Amygdala (tissue), 56 donors: ENCODE data around the gene LOXL1.

ENCODE experiments used
- DNase-seq, 56 donors: peaks; one replicate each; lab custom pipeline; 2025; lab: John Stamatoyannopoulos, UW

Gene LOXL1

GRCh38 chr15:73899197-73900094, 26.8 kb upstream of the LOXL1 start:
- DNase-seq: no peak

DNA sequence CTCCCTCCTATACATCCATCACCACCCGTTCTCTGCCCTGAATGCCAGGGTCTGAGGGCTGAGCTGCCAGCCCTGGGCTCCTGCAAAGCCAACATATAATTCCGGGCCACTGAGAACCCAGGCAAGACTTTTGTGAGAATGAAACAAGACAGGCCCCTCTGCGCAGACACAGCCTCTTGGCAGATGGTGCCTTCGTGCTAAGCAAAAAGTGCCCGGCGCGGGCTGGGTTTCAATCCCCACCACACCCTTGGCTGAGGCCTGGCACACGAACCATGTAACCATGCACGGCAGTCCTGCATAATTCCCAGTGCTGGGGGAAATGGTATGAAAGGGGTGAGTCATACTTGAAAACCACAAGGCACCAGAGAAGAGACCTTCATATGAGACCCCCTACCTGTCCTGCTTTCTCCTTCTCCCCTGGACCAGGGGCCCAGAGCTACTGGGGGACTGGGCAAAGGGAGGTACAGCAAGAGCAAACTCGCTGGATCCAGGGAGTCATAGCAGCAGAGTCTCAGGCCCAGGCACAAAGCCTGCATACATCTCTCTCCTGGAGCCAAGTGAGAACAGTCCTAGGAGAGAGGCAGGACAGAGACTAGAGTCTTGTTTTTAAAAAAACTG, 26.1 kb upstream of the LOXL1 start:
- DNase-seq: no peak

DNA sequence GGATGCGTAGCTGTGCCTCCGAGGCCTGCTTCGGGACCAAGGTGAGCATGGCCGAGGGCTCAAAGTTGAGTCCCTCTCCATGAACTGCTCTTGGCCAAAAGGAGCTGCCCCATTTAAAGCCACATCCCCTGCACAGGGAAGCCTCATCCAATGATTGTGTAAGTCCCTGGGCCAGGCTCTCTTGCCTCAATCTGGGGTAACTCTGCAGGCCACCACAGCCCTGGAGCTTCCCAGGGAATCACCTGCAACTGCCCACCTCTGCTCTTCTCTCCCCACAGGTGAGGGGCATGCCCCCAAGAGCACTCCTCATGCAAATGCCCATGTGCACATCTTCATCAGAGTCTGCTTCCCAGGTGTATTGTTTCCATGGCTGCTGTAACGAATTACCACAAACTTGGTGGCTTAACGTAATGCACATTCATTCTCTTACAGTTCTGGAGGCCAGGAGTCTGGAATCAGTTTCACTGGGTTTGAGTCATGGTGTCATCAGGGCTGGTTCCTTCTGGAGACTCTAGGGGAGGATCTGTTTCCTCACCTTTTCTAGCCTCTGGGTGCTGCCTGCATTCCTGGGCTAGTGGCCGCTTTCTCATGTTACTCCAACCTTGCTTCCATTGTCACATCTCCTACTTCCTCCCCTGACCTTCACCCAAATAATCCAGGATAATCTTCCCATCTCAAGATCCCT, 25.0 kb upstream of the LOXL1 start:
- DNase-seq: no peak

- DNase-seq: no peak
Observed at GRCh38 chr15:73902121-73903020, 23.9 kb upstream of the LOXL1 start.

- DNase-seq: no peak
Observed at GRCh38 chr15:73904026-73904815, 22.0 kb upstream of the LOXL1 start.

- DNase-seq: no peak
Observed at GRCh38 chr15:73905225-73905827, 20.9 kb upstream of the LOXL1 start.

DNA sequence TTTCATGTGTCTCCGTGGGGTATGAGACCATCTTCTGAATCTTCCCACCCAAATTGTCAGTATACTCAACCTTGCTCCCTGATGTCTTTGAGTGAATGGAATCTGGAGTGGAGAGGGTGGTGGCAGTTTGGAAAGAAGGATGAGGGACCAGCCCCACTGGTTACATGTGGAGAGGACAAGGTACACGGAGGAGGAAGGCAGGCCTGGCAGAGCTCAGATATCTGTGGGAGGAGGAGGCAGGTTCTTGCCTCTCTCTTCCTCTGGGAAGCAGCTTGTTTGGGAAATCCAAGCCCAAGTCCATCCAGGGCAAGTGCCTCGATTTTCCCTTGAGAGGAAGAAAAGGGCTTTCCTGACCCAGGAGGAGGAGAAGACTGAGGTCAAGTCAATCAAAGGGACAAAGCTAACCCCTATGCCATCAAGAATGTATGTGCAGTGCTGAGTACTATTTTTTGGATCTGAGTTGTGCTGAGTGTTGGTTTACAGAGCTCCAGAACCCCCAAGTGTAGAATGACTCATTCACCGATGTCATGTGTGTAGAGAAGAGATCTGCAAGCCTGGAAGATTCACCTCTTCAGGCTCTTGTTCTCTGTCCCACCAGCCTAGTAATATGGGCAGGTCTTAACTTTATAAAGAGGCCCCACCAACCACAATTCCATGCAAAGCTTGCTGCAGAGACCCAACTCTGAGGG, 19.8 kb upstream of the LOXL1 start:
- no peak for DNase-seq

- no peak for DNase-seq
Observed at GRCh38 chr15:73907035-73907408, 19.2 kb upstream of the LOXL1 start.

GRCh38 chr15:73908030-73908821, 18.0 kb upstream of the LOXL1 start:
- peak in 52 of 56 donors; percentile 17 to 87 (median 49) for DNase-seq

DNA sequence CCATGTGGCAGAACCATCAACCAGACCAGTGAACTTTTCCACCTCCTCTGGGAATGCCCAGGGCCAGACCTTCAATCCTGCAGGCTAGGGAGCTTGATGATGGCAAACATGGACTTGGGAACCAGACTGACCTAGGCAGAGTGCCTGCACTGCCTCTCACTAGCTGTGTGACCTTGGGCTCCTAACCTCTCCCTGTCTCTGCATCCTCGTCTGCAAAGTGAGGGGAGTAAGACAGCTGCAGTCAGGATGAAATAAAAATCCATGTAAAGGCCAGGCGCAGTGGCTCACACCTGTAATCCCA, 17.5 kb upstream of the LOXL1 start:
- DNase-seq: no peak

DNA sequence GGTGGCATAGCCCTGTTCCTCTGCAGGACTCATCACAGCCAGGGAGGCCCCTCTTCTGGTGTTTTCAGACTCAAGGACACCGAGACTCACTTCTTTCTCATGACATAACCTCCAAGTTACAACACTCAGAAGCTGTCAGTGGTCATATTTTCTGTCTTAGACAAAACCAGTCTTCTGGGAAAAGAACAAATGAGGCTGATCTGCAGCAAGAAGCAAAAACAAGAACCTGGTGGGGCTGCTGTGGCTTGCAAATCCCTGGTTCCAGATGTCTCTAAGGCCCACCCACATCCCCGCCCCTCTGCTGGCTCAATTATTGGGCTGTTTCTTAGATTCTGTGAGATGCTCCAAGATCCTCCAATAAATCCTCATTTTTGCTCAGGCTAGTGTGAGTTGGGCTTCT, 16.6 kb upstream of the LOXL1 start:
- DNase-seq: no peak

GRCh38 chr15:73910522-73911303, 15.5 kb upstream of the LOXL1 start:
- no peak for DNase-seq

- DNase-seq: no peak
Observed at GRCh38 chr15:73912030-73912596, 14.1 kb upstream of the LOXL1 start.

- DNase-seq: no peak
Observed at GRCh38 chr15:73914145-73914544, 12.1 kb upstream of the LOXL1 start.

DNA sequence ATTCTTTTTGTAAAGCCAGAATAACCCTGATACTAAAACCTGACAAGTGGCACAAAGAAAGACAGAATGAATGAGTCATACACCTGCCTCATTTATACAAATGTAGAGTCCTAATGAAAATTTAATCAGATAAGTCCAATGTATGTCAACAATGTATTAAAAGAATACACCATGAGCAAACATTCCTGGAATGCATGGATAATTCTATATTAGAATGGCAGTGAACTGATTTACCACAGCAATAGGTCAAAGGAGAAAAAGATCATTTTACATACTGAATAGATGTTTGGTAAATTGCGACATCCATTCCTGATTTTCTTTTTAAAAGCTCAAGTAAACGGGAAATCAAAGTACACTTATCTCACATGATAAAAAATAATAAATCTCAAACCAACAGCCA, 11.2 kb upstream of the LOXL1 start:
- no peak for DNase-seq

- no peak for DNase-seq
Observed at GRCh38 chr15:73918784-73919183, 7.5 kb upstream of the LOXL1 start.

DNA sequence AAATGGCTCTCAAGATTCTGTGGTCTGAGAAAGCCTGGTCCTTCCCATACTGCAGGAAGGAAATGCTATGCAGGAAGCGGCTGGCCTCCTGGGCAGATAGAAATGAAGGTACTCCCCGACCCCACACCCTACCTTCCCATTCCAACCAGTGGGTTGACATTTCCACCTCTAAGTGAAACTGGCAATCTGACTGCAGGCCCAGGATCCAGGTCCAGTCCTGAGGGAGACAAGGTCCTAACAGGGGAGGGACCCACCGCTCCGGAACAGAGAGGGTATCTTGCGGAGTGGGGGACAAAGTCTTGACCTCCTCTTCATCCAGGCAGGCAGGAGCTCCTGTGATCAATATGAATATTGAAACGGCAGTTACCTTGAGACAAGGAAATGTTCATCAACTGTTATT, 6.6 kb upstream of the LOXL1 start:
- DNase-seq: no peak
